Fibroblast of villous mesenchyme (primary cell): ENCODE results near the gene MPG. TPM values are rescaled to one million over a fixed set of nuclear protein-coding genes. Genes with fewer than 3 reads are reported as not detected.

ENCODE experiments used
- DNase-seq: peaks from one replicate; pipeline ENCODE4 v3.0.0-alpha.2; 2010; ENCODE audit warnings: low read depth
- H3K4me3 ChIP-seq: 2 replicates; pipeline ENCODE4 v1.5.1; 2011; ENCODE audit warnings: low read depth, mild to moderate bottlenecking, low read length
- small RNA-seq: library from RNA; depleted of rRNA; stranded (forward); fragments of <200 nt; gene quantifications from one replicate; pipeline ENCODE3, GENCODE V24; 2012
- total RNA-seq: library from RNA; depleted of rRNA; stranded (reverse); fragments of >200 nt; gene quantifications from 2 replicates; pipeline ENCODE4 v1.2.3, GENCODE V29; 2012
- TF ChIP-seq, protein P1 (sequence below): IDR thresholded peaks from 2 replicates; pipeline ENCODE4 v1.5.1; 2012; ENCODE audit warnings: low read depth, mild to moderate bottlenecking, low read length; ENCODE audit not compliant: insufficient read depth

Gene MPG
- total RNA-seq, 1 donor, result 161 TPM

DNA sequence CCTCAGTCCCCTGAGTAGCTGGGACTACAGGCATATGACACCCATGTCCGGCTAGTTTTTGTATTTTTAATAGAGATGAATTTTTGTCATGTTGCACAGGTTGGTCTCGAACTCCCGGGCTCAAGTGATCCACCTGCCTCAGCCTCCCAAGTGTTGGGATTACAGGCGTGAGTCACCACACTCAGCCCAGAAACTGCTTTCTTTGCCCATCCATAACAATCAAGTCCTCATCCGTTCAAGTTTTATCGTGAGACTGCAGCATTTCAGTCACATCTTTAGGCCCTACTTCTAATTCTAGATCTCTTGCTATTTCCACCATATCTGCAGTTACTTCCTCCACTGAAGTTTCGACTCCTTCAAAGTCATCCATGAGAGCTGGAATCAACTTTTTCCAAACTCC, 54.1 kb downstream of the MPG start:
- no peak overlapping the region for H3K4me3 ChIP-seq
- DNase-seq, result no peak
- TF ChIP-seq, protein P1, sequence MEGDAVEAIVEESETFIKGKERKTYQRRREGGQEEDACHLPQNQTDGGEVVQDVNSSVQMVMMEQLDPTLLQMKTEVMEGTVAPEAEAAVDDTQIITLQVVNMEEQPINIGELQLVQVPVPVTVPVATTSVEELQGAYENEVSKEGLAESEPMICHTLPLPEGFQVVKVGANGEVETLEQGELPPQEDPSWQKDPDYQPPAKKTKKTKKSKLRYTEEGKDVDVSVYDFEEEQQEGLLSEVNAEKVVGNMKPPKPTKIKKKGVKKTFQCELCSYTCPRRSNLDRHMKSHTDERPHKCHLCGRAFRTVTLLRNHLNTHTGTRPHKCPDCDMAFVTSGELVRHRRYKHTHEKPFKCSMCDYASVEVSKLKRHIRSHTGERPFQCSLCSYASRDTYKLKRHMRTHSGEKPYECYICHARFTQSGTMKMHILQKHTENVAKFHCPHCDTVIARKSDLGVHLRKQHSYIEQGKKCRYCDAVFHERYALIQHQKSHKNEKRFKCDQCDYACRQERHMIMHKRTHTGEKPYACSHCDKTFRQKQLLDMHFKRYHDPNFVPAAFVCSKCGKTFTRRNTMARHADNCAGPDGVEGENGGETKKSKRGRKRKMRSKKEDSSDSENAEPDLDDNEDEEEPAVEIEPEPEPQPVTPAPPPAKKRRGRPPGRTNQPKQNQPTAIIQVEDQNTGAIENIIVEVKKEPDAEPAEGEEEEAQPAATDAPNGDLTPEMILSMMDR, result no peak

DNA sequence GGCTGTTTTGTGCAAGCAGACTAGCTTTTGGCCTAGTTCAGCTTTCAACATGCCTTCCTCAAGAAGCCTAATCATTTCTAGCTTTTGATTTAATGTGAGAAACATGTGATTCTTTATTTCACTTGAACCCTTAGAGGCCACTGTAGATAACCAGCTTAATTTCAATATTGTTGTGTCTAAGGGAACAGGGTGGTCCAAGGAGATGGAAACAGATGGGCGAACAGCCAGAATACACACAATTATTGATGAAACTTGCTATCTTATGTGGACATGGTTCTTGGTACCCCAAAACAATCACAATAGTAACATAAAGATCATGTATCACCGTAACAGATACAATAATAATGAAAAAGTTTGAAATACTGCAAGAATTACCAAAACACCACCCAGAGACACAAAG, 55.7 kb downstream of the MPG start:
- DNase-seq, result no peak
- no peak overlapping the region for H3K4me3 ChIP-seq
- TF ChIP-seq, protein P1, result no peak

Small RNAs within 50 kb of the gene (small RNA-seq; reads per million reads assigned to genes)
- not detected for gene Z69720.2

Other genes with a start within 250 kb of the MPG start
- 2.6 and 5.6 TPM in 2 replicates for gene POLR3K, start 24.6 kb upstream of the MPG start, total RNA-seq
- gene SNRNP25, start 24.4 kb upstream of the MPG start, total RNA-seq, result 15.5 and 22.5 TPM in 2 replicates
- 32.8 and 37.4 TPM in 2 replicates for gene RHBDF1, start 5.6 kb upstream of the MPG start, total RNA-seq
- gene NPRL3, start 60.4 kb downstream of the MPG start, total RNA-seq, result 10.6 and 13.0 TPM in 2 replicates
- not detected in 2 replicates for gene HBZ, start 74.4 kb downstream of the MPG start, total RNA-seq
- gene HBM, start 87.8 kb downstream of the MPG start, total RNA-seq, result not detected in 2 replicates
- gene HBA2, start 94.7 kb downstream of the MPG start, total RNA-seq, result not detected in 2 replicates
- not detected in 2 replicates for gene HBA1, start 98.5 kb downstream of the MPG start, total RNA-seq
- not detected in 2 replicates for gene HBQ1, start 102.2 kb downstream of the MPG start, total RNA-seq
- gene LUC7L, start 151.2 kb downstream of the MPG start, total RNA-seq, result 44.1 and 52.7 TPM in 2 replicates
- gene FAM234A, start 156.6 kb downstream of the MPG start, total RNA-seq, result 58.7 and 59.6 TPM in 2 replicates
- gene RGS11, start 197.7 kb downstream of the MPG start, total RNA-seq, result 0.64 and 0.86 TPM in 2 replicates
- gene ARHGDIG, start 202.4 kb downstream of the MPG start, total RNA-seq, result 0.32 TPM in 1 of 2 replicates, not detected in the other
- gene PDIA2, start 204.9 kb downstream of the MPG start, total RNA-seq, result under 0.01 and 0.43 TPM in 2 replicates